GM23248 (cell line): ENCODE measurements around the gene SLC15A5. TPM values are rescaled to one million over a fixed set of nuclear protein-coding genes. Genes with fewer than 3 reads are reported as not detected.

ENCODE experiments used
- DNase-seq: peaks from one replicate; pipeline ENCODE4 v3.0.0-alpha.2; 2015
- H2AFZ ChIP-seq: fragments of 200-600 bp; sonication (generic); 2 replicates; pipeline ENCODE4 v1.6.1; 2016; ENCODE audit warnings: antibody characterized with exemption
- H3F3A ChIP-seq: fragments of 200-600 bp; sonication (generic); 2 replicates; pipeline ENCODE4 v1.6.1; 2016; ENCODE audit warnings: mild to moderate bottlenecking, antibody characterized with exemption, mixed run types; ENCODE audit not compliant: insufficient read depth
- H3K27ac ChIP-seq: fragments of 200-600 bp; sonication (generic); 2 replicates; pipeline ENCODE4 v1.5.1; 2016; ENCODE audit warnings: mild to moderate bottlenecking
- H3K27me3 ChIP-seq: fragments of 200-600 bp; sonication (generic); replicated peaks from 2 replicates; pipeline ENCODE4 v1.6.1; 2016; ENCODE audit warnings: mild to moderate bottlenecking; ENCODE audit not compliant: insufficient read depth
- H3K36me3 ChIP-seq: fragments of 200-600 bp; sonication (generic); 2 replicates; pipeline ENCODE4 v1.6.1; 2016; ENCODE audit warnings: low read depth, mild to moderate bottlenecking
- H3K4me1 ChIP-seq: fragments of 200-600 bp; sonication (generic); 2 replicates; pipeline ENCODE4 v1.6.1; 2016; ENCODE audit warnings: mild to moderate bottlenecking; ENCODE audit not compliant: insufficient read depth
- H3K4me2 ChIP-seq: fragments of 200-600 bp; sonication (generic); one replicate; pipeline ENCODE4 v1.6.1; 2016; ENCODE audit warnings: mild to moderate bottlenecking; ENCODE audit not compliant: unreplicated experiment
- H3K4me3 ChIP-seq: fragments of 200-600 bp; sonication (generic); 2 replicates; pipeline ENCODE4 v1.5.1; 2016; ENCODE audit warnings: mild to moderate bottlenecking
- H3K79me2 ChIP-seq: fragments of 200-600 bp; sonication (generic); 2 replicates; pipeline ENCODE4 v1.6.1; 2016; ENCODE audit warnings: mild to moderate bottlenecking; ENCODE audit not compliant: insufficient read depth
- H3K9ac ChIP-seq: fragments of 200-600 bp; sonication (generic); 2 replicates; pipeline ENCODE4 v1.6.1; 2016; ENCODE audit warnings: mild to moderate bottlenecking
- H3K9me2 ChIP-seq: fragments of 200-600 bp; sonication (generic); 2 replicates; pipeline ENCODE4 v1.6.1; 2016; ENCODE audit warnings: mixed run types, mild to moderate bottlenecking, moderate library complexity; ENCODE audit not compliant: insufficient read depth
- H3K9me3 ChIP-seq: fragments of 200-600 bp; sonication (generic); one replicate; pipeline ENCODE4 v1.6.1; 2017; ENCODE audit warnings: low read depth
- H4K20me1 ChIP-seq: fragments of 200-600 bp; sonication (generic); 2 replicates; pipeline ENCODE4 v1.6.0; 2016; ENCODE audit not compliant: insufficient read depth
- EZH2 ChIP-seq: fragments of 200-600 bp; sonication (generic); IDR thresholded peaks from 2 replicates; pipeline ENCODE4 v1.6.1; 2018; ENCODE audit warnings: antibody characterized with exemption, mild to moderate bottlenecking; ENCODE audit not compliant: insufficient read depth, poor library complexity, severe bottlenecking
- EZH2phosphoT487 ChIP-seq: fragments of 200-600 bp; sonication (generic); IDR thresholded peaks from 2 replicates; pipeline ENCODE4 v1.6.1; 2018; ENCODE audit warnings: antibody characterized with exemption, moderate library complexity, mild to moderate bottlenecking, low read depth; ENCODE audit not compliant: insufficient read depth
- WGBS, 2 experiments: methylation state at CpG; one replicate each; pipeline ENCODE4 v1.1.6; 2015 to 2017; ENCODE audit warnings: low lambda C conversion rate in 2 of 2, low coverage in 1 of 2; ENCODE audit errors: missing lambda C conversion rate in 2 of 2; 5-methylcytosine and 5-hydroxymethylcytosine counted together
- in situ Hi-C: fragments of 300-500 bp; cut with MboI; formaldehyde crosslinking; loops from 2 replicates; pipeline ENCODE4 v1.15.0; 2020
- polyA plus RNA-seq: library from polyadenylated mRNA; unstranded; fragments of >200 nt; fragmentation: Nextera tagmentation; extraction: Ambion mirVana; gene quantifications from 2 replicates; pipeline ENCODE4 v1.2.1, GENCODE V29; 2016
- total RNA-seq: library from RNA; depleted of rRNA; stranded (reverse); fragments of >200 nt; shearing (Covaris generic); gene quantifications from 2 replicates; pipeline ENCODE4 v1.2.3, GENCODE V29; 2014

The SLC15A5 gene
- total and polyA plus RNA-seq, 2 experiments from 2014 or later, result not detected

GRCh38 chr12:16159571-16159970 lies 117.9 kb downstream of the SLC15A5 start:
- in situ Hi-C loops, result no loop called here
- Histone ChIP-seq H4K20me1 (no peaks in the 10 kb centered on the region), H3K27ac (no peak overlapping the region), H3K9ac (no peak overlapping the region), H3K4me3 (no peak overlapping the region), H3K4me2 (no peak overlapping the region), H3K9me2 (no peaks in the 10 kb centered on the region), H3K4me1 (no peaks in the 10 kb centered on the region), H3K79me2 (no peaks in the 10 kb centered on the region), H3F3A (no peaks in the 10 kb centered on the region), H3K36me3 (no peaks in the 10 kb centered on the region), H3K9me3 (no peaks in the 10 kb centered on the region), H2AFZ (no peak overlapping the region), H3K27me3 (peaks cover 7% of the 10 kb centered on the region; the same call in 1 of the 2 replicates)
- DNase-seq, result no peak
- WGBS, 2 experiments, result 64 to 81% methylated on average over 1 of the region's 1 CpG
- no peak for TF ChIP-seq EZH2
- TF ChIP-seq EZH2phosphoT487, result no peak

DNA sequence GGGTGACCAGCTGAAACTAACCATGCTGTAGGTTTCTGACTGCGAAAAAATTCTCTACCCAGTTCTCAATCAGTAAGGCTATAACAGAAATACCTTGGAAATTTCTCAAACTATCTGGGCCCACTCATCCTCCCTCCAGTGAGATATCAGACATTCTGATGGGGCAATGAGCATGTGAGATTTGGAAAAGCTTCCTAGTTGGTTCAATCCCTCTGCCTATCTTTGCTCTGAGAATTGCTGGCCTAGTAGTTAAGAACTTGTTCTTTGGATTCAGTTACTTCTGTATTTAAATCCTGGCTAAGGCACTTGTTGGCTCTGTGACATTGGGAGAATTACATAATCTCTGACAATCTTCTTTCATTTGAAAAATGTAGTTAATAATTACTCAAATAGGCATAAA lies 119.4 kb downstream of the SLC15A5 start:
- Histone ChIP-seq H3K36me3 (no peaks in the 10 kb centered on the region), H3F3A (no peaks in the 10 kb centered on the region), H2AFZ (no peak overlapping the region), H3K27ac (no peak overlapping the region), H4K20me1 (no peaks in the 10 kb centered on the region), H3K9me2 (no peaks in the 10 kb centered on the region), H3K9ac (no peak overlapping the region), H3K4me2 (no peak overlapping the region), H3K27me3 (peaks cover 7% of the 10 kb centered on the region; the same call in 1 of the 2 replicates), H3K4me1 (no peaks in the 10 kb centered on the region), H3K4me3 (no peak overlapping the region), H3K9me3 (no peaks in the 10 kb centered on the region), H3K79me2 (no peaks in the 10 kb centered on the region)
- no peak for DNase-seq
- TF ChIP-seq EZH2 (no peak), EZH2phosphoT487 (no peak)
- WGBS, 2 experiments, result 38 to 44% methylated on average over 1 of the region's 1 CpG
- in situ Hi-C loops, result no loop called here

- Histone ChIP-seq H3K36me3 (no peaks in the 10 kb centered on the region), H3K4me3 (no peak overlapping the region), H3K27ac (no peak overlapping the region), H3K9ac (no peak overlapping the region), H3F3A (no peaks in the 10 kb centered on the region), H3K9me2 (no peaks in the 10 kb centered on the region), H3K9me3 (no peaks in the 10 kb centered on the region), H3K4me1 (no peaks in the 10 kb centered on the region), H3K27me3 (no peaks in the 10 kb centered on the region; the same call in 1 of the 2 replicates), H4K20me1 (no peaks in the 10 kb centered on the region), H3K4me2 (no peak overlapping the region), H3K79me2 (no peaks in the 10 kb centered on the region), H2AFZ (no peak overlapping the region)
- in situ Hi-C loops, result no loop called here
- WGBS, 2 experiments, result 72 to 75% methylated on average over 1 of the region's 1 CpG
- DNase-seq, result peak; percentile 3
- TF ChIP-seq EZH2phosphoT487, result no peak
- TF ChIP-seq EZH2, result no peak
These were observed 121.5 kb downstream of the SLC15A5 start for GRCh38 chr12:16155938-16156337.

GRCh38 chr12:16154990-16155389 lies 122.5 kb downstream of the SLC15A5 start:
- H3K4me1 ChIP-seq, result no peaks in the 10 kb centered on the region
- no peaks in the 10 kb centered on the region; the same call in 1 of the 2 replicates for H3K27me3 ChIP-seq
- no peaks in the 10 kb centered on the region for H3F3A ChIP-seq
- no peaks in the 10 kb centered on the region for H3K36me3 ChIP-seq
- H3K9me2 ChIP-seq, result no peaks in the 10 kb centered on the region
- H3K4me2 ChIP-seq, result no peak overlapping the region
- no peak overlapping the region for H3K27ac ChIP-seq
- in situ Hi-C loops, result no loop called here
- DNase-seq, result no peak
- no peaks in the 10 kb centered on the region for H4K20me1 ChIP-seq
- no peaks in the 10 kb centered on the region for H3K9me3 ChIP-seq
- no peak overlapping the region for H2AFZ ChIP-seq
- no peak overlapping the region for H3K4me3 ChIP-seq
- TF ChIP-seq EZH2phosphoT487, result no peak
- TF ChIP-seq EZH2, result no peak
- H3K79me2 ChIP-seq, result no peaks in the 10 kb centered on the region
- H3K9ac ChIP-seq, result no peak overlapping the region
